Stomach (tissue), 9 donors: ENCODE results near the gene NTF4. TPM values are rescaled to one million over a fixed set of nuclear protein-coding genes. Genes with fewer than 3 reads are reported as not detected.

ENCODE experiments used
- DNase-seq, 2 donors: peaks; one replicate each; pipeline versions ENCODE4 v3.0.0 to v3.0.0-alpha.2; 2013 to 2019
- H3K27ac ChIP-seq, 5 donors: fragments of 200-600 bp in 4 of 5; sonication (generic) in 4 of 5; one replicate each; pipeline ENCODE4 v1.5.1; 2013 to 2019; ENCODE audit warnings: mild to moderate bottlenecking in 1 of 5, moderate library complexity in 1 of 5
- H3K27me3 ChIP-seq, 3 donors: fragments of 200-600 bp; sonication (generic); one replicate each; pipeline ENCODE4 v1.5.1; 2017 to 2019; ENCODE audit warnings: mixed run types in 1 of 3
- H3K36me3 ChIP-seq, 4 donors: fragments of 200-600 bp; sonication (generic); 1 replicate in 3 of 4; 2 replicates in 1 of 4; pipeline ENCODE4 v1.5.1; 2016 to 2019
- H3K4me1 ChIP-seq, 4 donors: fragments of 200-600 bp; sonication (generic); one replicate each; pipeline ENCODE4 v1.5.1; 2016 to 2019
- H3K4me3 ChIP-seq, 4 donors: fragments of 200-600 bp; sonication (generic) in 3 of 4; one replicate each; pipeline ENCODE4 v1.5.1; 2016 to 2019; ENCODE audit warnings: mild to moderate bottlenecking in 1 of 4
- H3K9me3 ChIP-seq, 4 donors: fragments of 200-600 bp; sonication (generic); one replicate each; pipeline ENCODE4 v1.5.1; 2016 to 2019
- EP300 ChIP-seq: sonication (generic); formaldehyde crosslinking; IDR thresholded peaks from one replicate; pipeline ENCODE4 v1.6.1; 2017; ENCODE audit warnings: antibody characterized with exemption
- POLR2A ChIP-seq, 4 donors: fragments of 450-650 bp; IDR thresholded peaks; one replicate each; pipeline ENCODE4 v1.6.1; 2016; ENCODE audit warnings: antibody characterized with exemption in 4 of 4, control low read depth in 2 of 4, mild to moderate bottlenecking in 1 of 4, moderate library complexity in 1 of 4
- POLR2AphosphoS5 ChIP-seq, 3 donors: sonication (generic); formaldehyde crosslinking; IDR thresholded peaks; one replicate each; pipeline ENCODE4 v1.6.1; 2016; ENCODE audit warnings: antibody characterized with exemption in 3 of 3
- WGBS, 5 donors: extraction: QIAGEN DNeasy Blood & Tissue Kit in 3 of 5; methylation state at CpG; one replicate each; pipeline versions ENCODE4 v1.1.5 to v1.1.7; 2013 to 2018; 5-methylcytosine and 5-hydroxymethylcytosine counted together
- intact Hi-C: fragments of 100-400 bp; cut with DNase I; formaldehyde crosslinking; loops from one replicate; pipeline ENCODE4 v1.15.1; 2023; ENCODE audit warnings: low total_unique reads
- polyA plus RNA-seq, 3 donors: library from polyadenylated mRNA; stranded (reverse); fragments of 200-250 nt; gene quantifications; one replicate each; pipeline ENCODE4 v1.2.3, GENCODE V29; 2013
- total RNA-seq, 5 donors: library from RNA; depleted of rRNA; stranded (reverse); fragments of >200 nt; gene quantifications; one replicate each; pipeline versions ENCODE4 v1.1.0 to v1.2.3, GENCODE V29; 2014 to 2016
- TF ChIP-seq, protein P1 (sequence below), 7 experiments: fragments of 450-650 bp in 4 of 7; fragments of 200-600 bp in 3 of 7; sonication (generic) in 3 of 7; IDR thresholded peaks; one replicate each; pipeline ENCODE4 v1.5.1; 2016 to 2019; ENCODE audit warnings: antibody characterized with exemption in 7 of 7, control low read depth in 2 of 7, mild to moderate bottlenecking in 1 of 7
- donor health status: healthy with polysubstance abuse.
- donor health status: Bipolar disorder and iron deficiency.
- donor health status: healthy.

NTF4 gene
- total and polyA plus RNA-seq, 8 donors: 17.5 TPM; not detected in 7

DNA sequence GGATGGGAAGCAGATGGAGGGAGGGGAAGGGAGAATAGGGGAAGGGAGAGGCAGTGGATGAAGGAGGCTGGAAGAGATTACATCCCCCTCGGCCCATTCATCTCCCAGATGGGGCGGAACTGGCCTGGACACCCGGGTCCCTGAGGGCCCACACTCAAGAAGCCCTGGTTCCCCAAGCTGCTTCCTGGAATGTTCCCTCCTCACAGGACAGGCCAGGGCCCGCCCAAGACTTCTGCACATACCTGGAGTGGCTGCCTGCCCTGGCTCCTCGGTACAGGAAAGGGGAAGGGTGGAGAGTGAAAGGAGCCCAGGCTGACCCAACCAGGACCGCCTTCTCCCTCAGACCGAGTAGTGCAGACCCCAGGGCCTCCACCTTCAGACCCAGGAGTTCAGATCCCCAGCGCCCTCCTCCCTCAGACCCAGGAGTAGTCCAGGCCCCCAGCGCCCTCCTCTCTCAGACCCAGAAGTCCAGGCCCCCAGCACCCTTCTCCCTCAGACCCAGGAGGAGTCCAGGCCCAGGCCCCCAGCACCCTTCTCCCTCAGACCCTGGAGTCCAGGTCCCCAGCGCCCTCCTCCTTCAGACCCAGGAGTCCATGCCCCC, 489 bp downstream of the NTF4 start:
- Histone ChIP-seq H3K4me3 (peak overlapping the region in 1 of 4 donors; percentile 39), H3K27me3 (peaks cover 0 to 100% (median 37%) of the 10 kb centered on the region in 3 donors), H3K4me1 (peaks cover 8 to 14% (median 13%) of the 10 kb centered on the region in 4 donors), H3K27ac (no peak overlapping the region), H3K9me3 (no peaks in the 10 kb centered on the region), H3K36me3 (no peaks in the 10 kb centered on the region)
- intact Hi-C loops: no loop called here
- WGBS, 5 donors: 40 to 53% (median 48%) methylated on average over 7 to 10 of the region's 10 CpGs
- no peak for DNase-seq
- no peak for TF ChIP-seq EP300
- TF ChIP-seq POLR2A (IDR thresholded peaks at IDR 0.05): no peak
- TF ChIP-seq, protein P1, sequence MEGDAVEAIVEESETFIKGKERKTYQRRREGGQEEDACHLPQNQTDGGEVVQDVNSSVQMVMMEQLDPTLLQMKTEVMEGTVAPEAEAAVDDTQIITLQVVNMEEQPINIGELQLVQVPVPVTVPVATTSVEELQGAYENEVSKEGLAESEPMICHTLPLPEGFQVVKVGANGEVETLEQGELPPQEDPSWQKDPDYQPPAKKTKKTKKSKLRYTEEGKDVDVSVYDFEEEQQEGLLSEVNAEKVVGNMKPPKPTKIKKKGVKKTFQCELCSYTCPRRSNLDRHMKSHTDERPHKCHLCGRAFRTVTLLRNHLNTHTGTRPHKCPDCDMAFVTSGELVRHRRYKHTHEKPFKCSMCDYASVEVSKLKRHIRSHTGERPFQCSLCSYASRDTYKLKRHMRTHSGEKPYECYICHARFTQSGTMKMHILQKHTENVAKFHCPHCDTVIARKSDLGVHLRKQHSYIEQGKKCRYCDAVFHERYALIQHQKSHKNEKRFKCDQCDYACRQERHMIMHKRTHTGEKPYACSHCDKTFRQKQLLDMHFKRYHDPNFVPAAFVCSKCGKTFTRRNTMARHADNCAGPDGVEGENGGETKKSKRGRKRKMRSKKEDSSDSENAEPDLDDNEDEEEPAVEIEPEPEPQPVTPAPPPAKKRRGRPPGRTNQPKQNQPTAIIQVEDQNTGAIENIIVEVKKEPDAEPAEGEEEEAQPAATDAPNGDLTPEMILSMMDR (IDR thresholded peaks at IDR 0.05): no peak
- TF ChIP-seq POLR2AphosphoS5 (IDR thresholded peaks at IDR 0.05): no peak

DNA sequence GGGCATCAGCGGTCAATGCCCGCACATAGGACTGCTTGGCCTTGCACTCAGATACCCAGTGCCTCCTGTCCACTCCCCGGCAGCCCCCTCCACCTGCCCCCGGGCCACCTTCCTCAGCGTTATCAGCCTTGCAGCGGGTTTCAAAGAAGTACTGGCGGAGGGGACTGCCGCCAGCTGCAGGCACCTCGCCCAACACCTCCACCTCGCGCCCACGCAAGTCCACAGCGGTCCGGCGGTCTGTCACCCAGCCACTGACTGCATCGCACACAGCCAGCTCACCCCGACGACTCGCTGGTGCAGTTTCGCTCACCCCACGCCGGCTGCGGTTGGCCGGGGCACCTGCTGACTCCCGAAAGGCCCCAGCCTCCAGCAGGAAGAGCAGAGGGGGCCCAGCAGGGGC, 3.2 kb downstream of the NTF4 start:
- Histone ChIP-seq H3K27me3 (peaks cover 0 to 100% (median 64%) of the 10 kb centered on the region in 3 donors), H3K9me3 (no peaks in the 10 kb centered on the region), H3K27ac (no peak overlapping the region), H3K4me3 (no peak overlapping the region), H3K4me1 (peaks cover 24 to 33% (median 31%) of the 10 kb centered on the region in 4 donors), H3K36me3 (no peaks in the 10 kb centered on the region)
- intact Hi-C loops: no loop called here
- DNase-seq: no peak
- WGBS, 5 donors: 51 to 70% (median 53%) methylated on average over 19 to 25 of the region's 25 CpGs
- no peak for TF ChIP-seq POLR2A (IDR thresholded peaks at IDR 0.05)
- TF ChIP-seq POLR2AphosphoS5 (IDR thresholded peaks at IDR 0.05): no peak
- TF ChIP-seq, protein P1 (IDR thresholded peaks at IDR 0.05): no peak
- TF ChIP-seq EP300: no peak

DNA sequence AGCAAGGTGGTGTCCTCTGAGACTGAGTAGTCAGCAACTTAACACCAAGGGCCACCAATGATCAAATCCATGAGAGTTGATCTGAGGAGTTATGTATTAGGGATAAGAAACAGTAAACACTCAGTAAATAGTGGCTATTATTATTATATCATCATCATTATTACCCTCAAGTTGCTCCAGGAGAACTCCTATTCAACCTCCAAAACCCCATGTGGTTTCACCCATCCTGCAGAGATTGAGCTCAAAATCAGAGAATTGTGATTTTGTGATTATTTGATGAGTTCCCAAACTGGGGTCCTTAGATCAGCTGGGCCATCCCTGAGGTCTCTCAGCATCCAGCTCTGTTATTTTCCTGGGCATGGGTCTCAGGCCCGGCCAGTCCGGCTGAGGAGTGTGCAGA, 3.6 kb downstream of the NTF4 start:
- intact Hi-C loops: no loop called here
- Histone ChIP-seq H3K9me3 (no peaks in the 10 kb centered on the region), H3K27me3 (peaks cover 0 to 99% (median 63%) of the 10 kb centered on the region in 3 donors), H3K36me3 (no peaks in the 10 kb centered on the region), H3K27ac (no peak overlapping the region), H3K4me1 (peaks cover 28 to 38% (median 35%) of the 10 kb centered on the region in 4 donors), H3K4me3 (no peak overlapping the region)
- TF ChIP-seq EP300 (no peak), POLR2A (IDR thresholded peaks at IDR 0.05) (no peak), POLR2AphosphoS5 (IDR thresholded peaks at IDR 0.05) (no peak)
- TF ChIP-seq, protein P1 (IDR thresholded peaks at IDR 0.05): no peak
- DNase-seq: no peak
- WGBS, 5 donors: 88 to 100% (median 96%) methylated on average over 2 of the region's 2 CpGs

DNA sequence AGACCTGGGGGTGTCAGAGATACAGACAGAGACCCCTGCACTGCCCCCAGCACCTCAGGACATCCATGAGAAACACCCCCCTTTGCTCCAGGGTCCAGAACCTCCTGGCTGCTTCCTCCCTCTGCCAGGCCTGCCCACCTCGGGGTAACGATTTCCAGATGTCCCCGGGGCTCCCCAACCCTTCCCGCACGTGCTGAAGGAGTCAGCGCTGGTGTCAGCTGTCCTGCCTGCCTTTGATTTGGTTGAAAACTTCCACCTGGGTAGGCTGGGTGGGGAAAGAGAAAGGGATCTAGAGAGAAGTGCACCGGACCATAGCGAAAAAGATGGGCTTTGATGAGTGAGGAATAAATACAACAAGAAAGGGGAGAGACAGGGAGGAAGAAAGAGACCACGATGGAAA, 5.6 kb downstream of the NTF4 start:
- Histone ChIP-seq H3K9me3 (no peaks in the 10 kb centered on the region), H3K27me3 (peaks cover 0 to 89% (median 52%) of the 10 kb centered on the region in 3 donors), H3K4me1 (peaks cover 24 to 29% (median 25%) of the 10 kb centered on the region in 4 donors), H3K27ac (no peak overlapping the region), H3K4me3 (no peak overlapping the region), H3K36me3 (no peaks in the 10 kb centered on the region)
- 56 to 73% (median 60%) methylated on average over 9 of the region's 9 CpGs for WGBS, 5 donors
- TF ChIP-seq EP300 (no peak), POLR2A (IDR thresholded peaks at IDR 0.05) (no peak), POLR2AphosphoS5 (IDR thresholded peaks at IDR 0.05) (no peak)
- TF ChIP-seq, protein P1 (IDR thresholded peaks at IDR 0.05): no peak
- intact Hi-C loops: no loop called here
- DNase-seq: no peak
